ENCODE measurements around the gene AADAT.

GRCh38 chr4:170017252-170017651 lies 72.5 kb downstream of the AADAT start:
- TF ChIP-seq MAX (IDR thresholded peaks at IDR 0.05), result no peak
- no peak for TF ChIP-seq RAD21 (IDR thresholded peaks at IDR 0.05; ENCODE audit: low read depth)
- no peak for TF ChIP-seq EP300 (IDR thresholded peaks at IDR 0.05; ENCODE audit: borderline replicate concordance)
- no peak for TF ChIP-seq CREB1 (IDR thresholded peaks at IDR 0.05; ENCODE audit: low read depth)
- TF ChIP-seq EGR1 (IDR thresholded peaks at IDR 0.05), result no peak
- TF ChIP-seq ZBTB7A (IDR thresholded peaks at IDR 0.05; ENCODE audit: low read depth), result no peak
- no peak for TF ChIP-seq FOXM1 (IDR thresholded peaks at IDR 0.05; ENCODE audit: borderline replicate concordance, low read depth)
- no peak for TF ChIP-seq REST (IDR thresholded peaks at IDR 0.05; ENCODE audit: low read depth)
- TF ChIP-seq CEBPB (IDR thresholded peaks at IDR 0.05), result no peak
- TF ChIP-seq USF1 (IDR thresholded peaks at IDR 0.05), result no peak
- TF ChIP-seq TCF12 (IDR thresholded peaks at IDR 0.05; ENCODE audit: low read depth), result no peak
